Fibroblast of the aortic adventitia (primary cell): ENCODE results near the gene RABGAP1. TPM values are rescaled to one million over a fixed set of nuclear protein-coding genes. Genes with fewer than 3 reads are reported as not detected.
A peak's percentile ranks its signal among the peaks of the same experiment; 100 is the strongest.

ENCODE experiments used
- DNase-seq: peaks from one replicate; pipeline ENCODE4 v3.0.0-alpha.2; 2010; ENCODE audit warnings: low read depth
- H3K4me3 ChIP-seq: 2 replicates; pipeline ENCODE4 v1.5.1; 2011; ENCODE audit warnings: low read depth, mild to moderate bottlenecking, control low read depth, low read length, moderate library complexity
- total RNA-seq: library from RNA; depleted of rRNA; stranded (reverse); fragments of >200 nt; gene quantifications from 2 replicates; pipeline ENCODE4 v1.2.3, GENCODE V29; 2012; ENCODE audit warnings: low replicate concordance
- TF ChIP-seq, protein P1 (sequence below): IDR thresholded peaks from 2 replicates; pipeline ENCODE4 v1.5.1; 2011; ENCODE audit warnings: mild to moderate bottlenecking, low read length, control low read depth, inconsistent platforms; ENCODE audit not compliant: insufficient read depth

Gene RABGAP1
- total RNA-seq, 1 donor = 50.3 TPM

DNA sequence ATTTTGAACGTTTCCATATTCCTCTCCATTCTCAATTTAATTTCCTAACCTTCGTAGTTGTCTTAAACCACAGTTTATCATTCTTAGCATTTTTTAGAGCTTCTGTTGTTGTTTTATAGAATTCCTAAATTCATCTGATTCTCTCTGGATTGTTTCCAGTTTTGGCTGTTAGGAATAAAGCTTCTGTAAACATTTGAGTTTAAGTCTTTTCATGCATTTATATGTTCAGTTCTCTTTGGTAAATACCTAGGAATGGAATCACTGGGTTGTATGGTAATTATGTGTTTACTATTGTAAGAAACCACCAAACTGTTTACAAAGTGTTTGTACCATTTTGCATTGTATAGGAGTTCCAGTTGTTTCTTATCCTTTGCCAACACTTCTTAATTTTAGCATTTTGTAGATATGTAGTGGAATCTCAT is 122.4 kb downstream of the RABGAP1 start:
- DNase-seq = peak; percentile 39
- TF ChIP-seq, protein P1, sequence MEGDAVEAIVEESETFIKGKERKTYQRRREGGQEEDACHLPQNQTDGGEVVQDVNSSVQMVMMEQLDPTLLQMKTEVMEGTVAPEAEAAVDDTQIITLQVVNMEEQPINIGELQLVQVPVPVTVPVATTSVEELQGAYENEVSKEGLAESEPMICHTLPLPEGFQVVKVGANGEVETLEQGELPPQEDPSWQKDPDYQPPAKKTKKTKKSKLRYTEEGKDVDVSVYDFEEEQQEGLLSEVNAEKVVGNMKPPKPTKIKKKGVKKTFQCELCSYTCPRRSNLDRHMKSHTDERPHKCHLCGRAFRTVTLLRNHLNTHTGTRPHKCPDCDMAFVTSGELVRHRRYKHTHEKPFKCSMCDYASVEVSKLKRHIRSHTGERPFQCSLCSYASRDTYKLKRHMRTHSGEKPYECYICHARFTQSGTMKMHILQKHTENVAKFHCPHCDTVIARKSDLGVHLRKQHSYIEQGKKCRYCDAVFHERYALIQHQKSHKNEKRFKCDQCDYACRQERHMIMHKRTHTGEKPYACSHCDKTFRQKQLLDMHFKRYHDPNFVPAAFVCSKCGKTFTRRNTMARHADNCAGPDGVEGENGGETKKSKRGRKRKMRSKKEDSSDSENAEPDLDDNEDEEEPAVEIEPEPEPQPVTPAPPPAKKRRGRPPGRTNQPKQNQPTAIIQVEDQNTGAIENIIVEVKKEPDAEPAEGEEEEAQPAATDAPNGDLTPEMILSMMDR = no peak
- no peak overlapping the region for H3K4me3 ChIP-seq

- no peak for DNase-seq
- TF ChIP-seq, protein P1 = no peak
- H3K4me3 ChIP-seq = no peak overlapping the region
These were observed 123.1 kb downstream of the RABGAP1 start for GRCh38 chr9:123063896-123064295.

DNA sequence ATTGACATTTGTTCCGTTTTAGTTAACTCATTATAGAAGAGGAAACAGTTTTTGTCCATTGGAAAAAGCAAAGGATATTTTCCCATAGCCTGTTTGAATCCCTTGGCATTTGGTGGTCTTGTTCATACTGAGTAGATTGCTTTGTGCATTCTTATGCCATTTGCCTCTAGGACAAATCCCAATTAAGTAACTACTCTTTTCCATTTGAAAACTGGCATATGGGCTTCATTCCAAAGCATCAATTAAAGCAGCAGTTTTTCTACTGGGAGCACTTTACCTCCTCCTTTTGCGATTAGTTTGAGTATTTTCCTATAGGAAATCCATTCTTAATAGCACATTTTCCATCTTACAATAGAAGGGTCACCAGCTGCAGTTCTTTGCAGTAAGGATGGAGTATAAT is 123.9 kb downstream of the RABGAP1 start:
- TF ChIP-seq, protein P1 = no peak
- DNase-seq = no peak
- no peak overlapping the region for H3K4me3 ChIP-seq

DNA sequence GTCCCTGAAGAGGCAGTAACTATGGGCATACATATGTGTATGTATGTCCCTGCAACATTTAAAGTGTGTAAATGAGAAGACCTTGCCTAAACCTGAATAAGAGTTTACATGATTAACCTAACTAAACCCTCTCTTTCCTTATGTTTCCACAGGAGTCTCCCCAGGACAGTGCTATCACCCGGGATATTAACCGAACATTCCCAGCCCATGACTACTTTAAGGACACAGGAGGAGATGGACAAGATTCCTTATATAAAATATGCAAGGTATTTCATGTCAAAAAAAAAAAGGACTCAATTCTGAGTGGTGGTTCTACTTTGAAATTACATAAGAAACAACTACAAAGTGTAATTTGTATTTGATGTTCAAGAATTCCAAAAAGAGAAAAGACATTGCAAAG is 124.4 kb downstream of the RABGAP1 start:
- TF ChIP-seq, protein P1 = no peak
- H3K4me3 ChIP-seq = no peak overlapping the region
- no peak for DNase-seq

- no peak for DNase-seq
- TF ChIP-seq, protein P1 = no peak
These were observed 126.3 kb downstream of the RABGAP1 start for GRCh38 chr9:123067136-123067535.

DNA sequence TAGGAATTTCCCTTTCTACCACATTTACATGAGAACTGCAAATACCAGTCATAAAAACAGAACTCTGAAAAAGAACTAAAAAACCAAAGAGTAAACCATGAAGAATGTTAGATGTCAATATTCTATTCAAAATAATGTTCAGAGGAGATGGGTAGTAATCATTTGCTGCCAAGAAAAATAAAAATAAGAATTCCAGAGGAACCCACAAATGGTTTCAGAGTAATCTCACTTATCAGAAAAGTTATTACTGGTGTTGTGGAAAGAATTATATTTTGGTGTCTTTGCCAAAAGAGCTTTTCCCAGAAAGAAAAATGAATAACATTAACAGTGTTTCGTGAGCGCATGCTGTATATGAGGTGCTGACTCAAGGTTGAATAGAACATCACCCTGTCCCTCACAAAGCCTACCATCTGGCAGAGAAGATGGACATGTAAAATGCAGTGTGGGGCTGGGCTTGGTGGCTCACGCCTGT is 128.2 kb downstream of the RABGAP1 start:
- TF ChIP-seq, protein P1 = no peak
- peak; percentile 96 for DNase-seq
- no peak overlapping the region for H3K4me3 ChIP-seq

More at GRCh38 chr9:123067136-123067535, 126.3 kb downstream of the RABGAP1 start:
- H3K4me3 ChIP-seq = no peak overlapping the region

DNA sequence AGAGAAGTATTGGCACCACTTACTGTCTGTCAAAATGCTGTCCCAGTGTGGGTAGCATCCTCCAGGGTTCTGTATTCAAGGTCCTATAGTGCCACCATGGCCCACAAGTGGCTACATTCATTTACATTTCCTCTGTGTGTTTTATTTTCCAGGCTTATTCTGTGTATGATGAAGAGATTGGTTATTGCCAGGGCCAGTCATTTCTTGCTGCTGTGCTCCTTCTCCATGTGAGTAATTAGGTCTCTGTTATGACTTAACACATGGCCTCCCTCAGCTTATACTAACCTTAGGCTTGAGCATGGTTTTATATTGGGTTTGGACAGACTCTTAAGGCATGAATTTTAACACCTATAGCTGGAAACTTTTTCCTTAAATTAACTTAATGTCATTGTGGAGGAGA is 129.4 kb downstream of the RABGAP1 start:
- TF ChIP-seq, protein P1 = no peak
- H3K4me3 ChIP-seq = no peak overlapping the region
- no peak for DNase-seq
